ENCODE measurements around the gene KIAA1958. TPM values are rescaled to one million over a fixed set of nuclear protein-coding genes. Genes with fewer than 3 reads are reported as not detected.

Gene KIAA1958
- total and polyA plus RNA-seq, 7 experiments from 2014 or later: 3.2 to 8.3 (median 6.4) TPM

DNA sequence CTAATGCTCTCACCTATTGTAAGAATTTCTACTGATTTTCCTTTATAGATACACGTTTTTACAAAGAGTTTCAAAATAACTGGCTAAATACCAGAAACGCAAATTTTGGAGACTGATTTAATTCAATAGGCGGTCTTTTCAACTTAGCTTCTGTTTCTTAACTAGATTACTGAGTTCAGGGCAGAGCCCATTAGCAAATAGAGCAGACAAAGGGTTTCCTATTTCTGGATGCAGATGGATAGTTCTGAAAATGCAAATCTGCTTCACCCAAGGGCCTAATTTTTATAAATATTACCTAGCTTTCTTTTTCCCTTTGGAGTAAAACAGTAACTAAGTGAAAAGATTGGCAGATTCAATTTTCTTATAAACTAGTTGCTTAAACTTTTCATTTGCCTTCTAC is 13.6 kb upstream of the KIAA1958 start:
- H3K36me3 ChIP-seq (ENCODE audit: control insufficient read depth in 2 of 3, insufficient read depth in 3 of 3, low read length in 3 of 3): peaks cover 0 to 5% (median 0%) of the 10 kb centered on the region in 3 experiments
- no peak overlapping the region for H3K27ac Mint-ChIP-seq
- CTCF ChIA-PET: no interaction called here
- intact Hi-C loops (cut with micrococcal nuclease): no loop called here
- no peaks in the 10 kb centered on the region for H3K9me3 ChIP-seq (ENCODE audit: control insufficient read depth in 2 of 3, low read length in 3 of 3)
- no peak for DNase-seq
- H3K36me3 Mint-ChIP-seq: peaks cover 2 to 52% (median 30%) of the 10 kb centered on the region in 5 donors
- no peak overlapping the region for H3K27ac ChIP-seq (ENCODE audit: low read depth, low read length)
- H3K4me1 ChIP-seq (ENCODE audit: control insufficient read depth in 2 of 2, insufficient read depth in 2 of 2, low read length in 2 of 2): no peaks in the 10 kb centered on the region
- H3K27me3 Mint-ChIP-seq: no peaks in the 10 kb centered on the region
- no peak overlapping the region for H3K4me3 Mint-ChIP-seq
- H3K9me3 Mint-ChIP-seq: peaks cover 0 to 13% (median 3%) of the 10 kb centered on the region in 11 donors
- H3K4me1 Mint-ChIP-seq: peaks cover 0 to 1% (median 0%) of the 10 kb centered on the region in 7 donors
- POLR2A ChIA-PET: no interaction called here
- ATAC-seq: no peak
- H3K27me3 ChIP-seq (ENCODE audit: control insufficient read depth in 2 of 2, insufficient read depth in 2 of 2, low read length in 2 of 2): no peaks in the 10 kb centered on the region
- no peak overlapping the region for H3K4me3 ChIP-seq (ENCODE audit: low read length)

DNA sequence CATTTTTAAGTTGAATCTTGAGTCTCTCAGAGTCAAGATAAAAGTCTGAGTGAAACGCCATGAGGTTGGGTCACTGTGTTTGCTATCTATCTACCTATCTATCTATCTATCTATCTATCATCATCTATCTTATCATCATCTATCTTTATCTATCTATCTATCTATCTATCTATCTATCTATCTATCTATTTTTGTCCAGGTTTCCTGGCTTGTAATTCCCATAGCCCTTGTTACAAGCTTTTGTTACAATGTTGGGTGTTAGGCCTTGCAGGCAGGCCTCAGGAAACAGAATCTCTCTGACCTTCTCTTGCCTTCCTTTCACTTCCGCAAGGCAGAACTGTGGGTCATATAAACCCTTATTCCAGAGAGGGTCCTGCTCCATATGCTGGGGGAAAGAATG is 12.6 kb upstream of the KIAA1958 start:
- H3K27ac Mint-ChIP-seq: no peak overlapping the region

DNA sequence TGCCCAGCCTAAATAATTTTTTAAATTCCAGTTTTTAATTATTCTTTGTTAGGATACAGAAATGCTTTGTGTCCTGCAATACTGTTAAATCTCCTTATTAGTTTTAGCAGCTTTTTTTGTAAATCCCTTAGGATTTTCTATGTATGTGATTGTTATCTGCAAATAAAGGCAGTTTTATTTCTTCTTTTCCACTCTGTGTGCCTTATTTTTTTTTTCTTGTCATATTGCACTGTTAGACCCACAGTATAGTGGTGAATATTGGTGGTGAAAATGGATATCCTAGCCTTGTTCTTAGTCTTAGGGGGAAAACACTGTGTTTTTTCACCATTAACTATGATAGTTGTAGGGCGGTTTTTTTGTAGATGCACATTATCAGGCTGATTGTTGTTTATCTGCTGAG is 11.3 kb upstream of the KIAA1958 start:
- Mint-ChIP-seq H3K4me1 (peaks cover 0 to 1% (median 0%) of the 10 kb centered on the region in 7 donors), H3K27me3 (no peaks in the 10 kb centered on the region), H3K27ac (peak overlapping the region in 1 of 9 donors; percentile 6), H3K36me3 (peaks cover 5 to 42% (median 37%) of the 10 kb centered on the region in 5 donors), H3K4me3 (no peak overlapping the region), H3K9me3 (peaks cover 0 to 21% (median 6%) of the 10 kb centered on the region in 11 donors)
- H3K36me3 ChIP-seq (ENCODE audit: control insufficient read depth in 2 of 3, insufficient read depth in 3 of 3, low read length in 3 of 3): peaks cover 0 to 5% (median 0%) of the 10 kb centered on the region in 3 experiments
- ChIA-PET POLR2A (interaction anchor here (0.6 kb wide), 1 partner anchor 145 kb away, joined by 3 read pairs; no protein-coding TSS in a partner anchor), CTCF (no interaction called here)
- no peaks in the 10 kb centered on the region for H3K4me1 ChIP-seq (ENCODE audit: control insufficient read depth in 2 of 2, insufficient read depth in 2 of 2, low read length in 2 of 2)
- no peak overlapping the region for H3K4me3 ChIP-seq (ENCODE audit: low read length)
- ATAC-seq: no peak
- no peaks in the 10 kb centered on the region for H3K9me3 ChIP-seq (ENCODE audit: control insufficient read depth in 2 of 3, low read length in 3 of 3)
- no peak overlapping the region for H3K27ac ChIP-seq (ENCODE audit: low read depth, low read length)
- no peak for DNase-seq
- intact Hi-C loops (cut with micrococcal nuclease): no loop called here
- no peaks in the 10 kb centered on the region for H3K27me3 ChIP-seq (ENCODE audit: control insufficient read depth in 2 of 2, insufficient read depth in 2 of 2, low read length in 2 of 2)

More for the DNA sequence above, 12.6 kb upstream of the KIAA1958 start:
- Histone ChIP-seq H3K4me3 (ENCODE audit: low read length) (no peak overlapping the region), H3K27me3 (ENCODE audit: control insufficient read depth in 2 of 2, insufficient read depth in 2 of 2, low read length in 2 of 2) (no peaks in the 10 kb centered on the region), H3K9me3 (ENCODE audit: control insufficient read depth in 2 of 3, low read length in 3 of 3) (no peaks in the 10 kb centered on the region), H3K36me3 (ENCODE audit: control insufficient read depth in 2 of 3, insufficient read depth in 3 of 3, low read length in 3 of 3) (peaks cover 0 to 5% (median 0%) of the 10 kb centered on the region in 3 experiments), H3K4me1 (ENCODE audit: control insufficient read depth in 2 of 2, insufficient read depth in 2 of 2, low read length in 2 of 2) (no peaks in the 10 kb centered on the region), H3K27ac (ENCODE audit: low read depth, low read length) (no peak overlapping the region)
- H3K27me3 Mint-ChIP-seq: no peaks in the 10 kb centered on the region
- peaks cover 0 to 20% (median 6%) of the 10 kb centered on the region in 11 donors for H3K9me3 Mint-ChIP-seq
- DNase-seq (no peak), ATAC-seq (no peak)
- peaks cover 0 to 1% (median 0%) of the 10 kb centered on the region in 7 donors for H3K4me1 Mint-ChIP-seq
- H3K4me3 Mint-ChIP-seq: no peak overlapping the region
- intact Hi-C loops (cut with micrococcal nuclease): no loop called here
- CTCF ChIA-PET: no interaction called here
- POLR2A ChIA-PET: no interaction called here
- peaks cover 5 to 47% (median 34%) of the 10 kb centered on the region in 5 donors for H3K36me3 Mint-ChIP-seq

DNA sequence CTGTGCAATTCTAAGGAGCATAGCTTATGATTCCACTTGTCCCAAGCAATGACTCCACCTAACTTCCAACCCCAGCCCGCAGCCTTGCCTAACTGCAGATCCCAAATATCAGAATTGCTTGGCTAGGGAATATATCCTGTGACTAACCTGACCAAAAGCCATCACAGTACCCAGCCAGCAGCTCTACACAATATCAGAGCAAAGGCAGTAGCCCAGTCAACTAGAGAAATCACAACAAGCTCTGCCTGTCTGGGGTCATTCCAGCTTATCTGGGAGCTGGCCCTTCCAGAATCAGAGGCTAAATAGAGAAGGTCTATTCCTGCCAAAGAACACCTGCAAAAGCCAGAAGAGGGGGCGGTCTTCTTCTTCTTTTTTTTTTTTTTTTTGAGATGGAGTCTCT is 9.3 kb upstream of the KIAA1958 start:
- CTCF ChIA-PET: no interaction called here

DNA sequence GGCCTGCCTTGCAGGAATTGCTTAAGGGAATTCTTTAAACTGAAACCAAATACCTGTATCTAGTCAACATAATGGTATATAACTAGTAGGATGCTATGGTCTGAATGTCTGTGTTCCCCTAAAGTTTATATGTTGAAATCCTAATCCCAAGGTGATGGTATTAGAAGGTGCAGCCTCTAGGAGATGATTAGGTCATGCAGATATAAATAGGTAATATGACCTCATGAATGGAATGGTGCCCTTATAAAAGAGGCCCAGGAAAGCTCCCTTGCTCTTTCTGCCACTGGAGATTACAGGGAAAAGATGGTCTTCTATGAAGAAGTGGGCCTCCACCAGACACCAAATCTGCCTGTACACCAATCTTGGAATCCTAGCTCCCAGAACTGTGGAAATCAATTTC is 7.4 kb upstream of the KIAA1958 start:
- peaks cover 0 to 21% (median 6%) of the 10 kb centered on the region in 11 donors for H3K9me3 Mint-ChIP-seq
- POLR2A ChIA-PET: no interaction called here
- CTCF ChIA-PET: no interaction called here
- H3K27ac Mint-ChIP-seq: no peak overlapping the region
- H3K9me3 ChIP-seq (ENCODE audit: control insufficient read depth in 2 of 3, low read length in 3 of 3): no peaks in the 10 kb centered on the region
- DNase-seq: no peak
- peaks cover 5 to 43% (median 32%) of the 10 kb centered on the region in 5 donors for H3K36me3 Mint-ChIP-seq
- no peak overlapping the region for H3K4me3 ChIP-seq (ENCODE audit: low read length)
- no peaks in the 10 kb centered on the region for H3K27me3 Mint-ChIP-seq
- H3K4me1 ChIP-seq (ENCODE audit: control insufficient read depth in 2 of 2, insufficient read depth in 2 of 2, low read length in 2 of 2): no peaks in the 10 kb centered on the region
- peaks cover 0 to 5% (median 0%) of the 10 kb centered on the region in 3 experiments for H3K36me3 ChIP-seq (ENCODE audit: control insufficient read depth in 2 of 3, insufficient read depth in 3 of 3, low read length in 3 of 3)
- no peak for ATAC-seq
- no peaks in the 10 kb centered on the region for H3K27me3 ChIP-seq (ENCODE audit: control insufficient read depth in 2 of 2, insufficient read depth in 2 of 2, low read length in 2 of 2)
- intact Hi-C loops (cut with micrococcal nuclease): no loop called here
- peaks cover 0 to 1% (median 0%) of the 10 kb centered on the region in 7 donors for H3K4me1 Mint-ChIP-seq
- H3K4me3 Mint-ChIP-seq: no peak overlapping the region
- no peak overlapping the region for H3K27ac ChIP-seq (ENCODE audit: low read depth, low read length)

More for the DNA sequence above, 9.3 kb upstream of the KIAA1958 start:
- no peak for DNase-seq
- intact Hi-C loops (cut with micrococcal nuclease): no loop called here
- H3K4me1 ChIP-seq (ENCODE audit: control insufficient read depth in 2 of 2, insufficient read depth in 2 of 2, low read length in 2 of 2): no peaks in the 10 kb centered on the region
- no peaks in the 10 kb centered on the region for H3K27me3 ChIP-seq (ENCODE audit: control insufficient read depth in 2 of 2, insufficient read depth in 2 of 2, low read length in 2 of 2)
- ATAC-seq: no peak
- H3K4me3 ChIP-seq (ENCODE audit: low read length): no peak overlapping the region
- POLR2A ChIA-PET: interaction anchor here (1.4 kb wide), 1 partner anchor 9 kb away, joined by 7 read pairs; the partner anchor contains the start of gene KIAA1958
- peaks cover 5 to 44% (median 39%) of the 10 kb centered on the region in 5 donors for H3K36me3 Mint-ChIP-seq
- H3K4me3 Mint-ChIP-seq: no peak overlapping the region
- H3K4me1 Mint-ChIP-seq: peaks cover 0 to 3% (median 0%) of the 10 kb centered on the region in 7 donors
- no peak overlapping the region for H3K27ac Mint-ChIP-seq
- H3K9me3 ChIP-seq (ENCODE audit: control insufficient read depth in 2 of 3, low read length in 3 of 3): no peaks in the 10 kb centered on the region
- no peak overlapping the region for H3K27ac ChIP-seq (ENCODE audit: low read depth, low read length)
- H3K36me3 ChIP-seq (ENCODE audit: control insufficient read depth in 2 of 3, insufficient read depth in 3 of 3, low read length in 3 of 3): peaks cover 0 to 5% (median 0%) of the 10 kb centered on the region in 3 experiments
- no peaks in the 10 kb centered on the region for H3K27me3 Mint-ChIP-seq
- peaks cover 0 to 21% (median 6%) of the 10 kb centered on the region in 11 donors for H3K9me3 Mint-ChIP-seq

DNA sequence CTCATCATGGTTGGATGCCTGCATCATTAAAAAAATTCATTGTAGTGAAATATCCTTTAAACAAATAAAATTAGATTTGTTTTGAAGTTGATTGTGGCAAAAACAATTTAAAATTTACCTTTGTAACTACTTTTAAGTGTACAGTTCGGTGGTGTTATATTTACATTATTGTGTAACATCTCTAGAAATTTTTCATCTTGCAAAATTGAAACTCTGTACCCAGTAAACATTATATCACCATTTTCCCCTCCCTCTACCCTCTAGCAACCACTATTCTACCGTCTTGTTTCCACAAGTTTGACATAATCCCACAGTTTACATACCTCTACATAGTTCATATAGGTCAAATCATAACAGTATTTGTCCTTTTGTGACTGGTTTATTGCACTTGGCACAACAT is 2.0 kb upstream of the KIAA1958 start:
- H3K4me1 ChIP-seq (ENCODE audit: control insufficient read depth in 2 of 2, insufficient read depth in 2 of 2, low read length in 2 of 2): peaks cover 4 to 6% of the 10 kb centered on the region in 2 donors
- no peak overlapping the region for H3K4me3 ChIP-seq (ENCODE audit: low read length)
- ATAC-seq: no peak
- Mint-ChIP-seq H3K9me3 (peaks cover 0 to 2% (median 0%) of the 10 kb centered on the region in 11 donors), H3K36me3 (peaks cover 0 to 10% (median 0%) of the 10 kb centered on the region in 5 donors), H3K27me3 (peaks cover 0 to 6% (median 0%) of the 10 kb centered on the region in 5 donors), H3K4me1 (peaks cover 19 to 46% (median 33%) of the 10 kb centered on the region in 7 donors), H3K27ac (peak overlapping the region in 3 of 9 donors; percentile 81 to 97 (median 94)), H3K4me3 (no peak overlapping the region)
- intact Hi-C loops (cut with micrococcal nuclease): loop anchor here (5.0 to 10.0 kb wide), 6 partner anchors 150 to 1000 kb away; partner anchors contain the start of genes DNAJC25 (in 1 of the 2), ECPAS (in 1 of the 2), PTBP3 (in 1 of the 2) and UGCG (in 1 of the 2)
- H3K9me3 ChIP-seq (ENCODE audit: control insufficient read depth in 2 of 3, low read length in 3 of 3): no peaks in the 10 kb centered on the region
- no peaks in the 10 kb centered on the region for H3K27me3 ChIP-seq (ENCODE audit: control insufficient read depth in 2 of 2, insufficient read depth in 2 of 2, low read length in 2 of 2)
- no peak for DNase-seq
- ChIA-PET POLR2A (interaction anchor here (1.5 kb wide), 1 partner anchor 152 kb away, joined by 3 read pairs; no protein-coding TSS in a partner anchor), CTCF (no interaction called here)
- H3K36me3 ChIP-seq (ENCODE audit: control insufficient read depth in 2 of 3, insufficient read depth in 3 of 3, low read length in 3 of 3): no peaks in the 10 kb centered on the region
- H3K27ac ChIP-seq (ENCODE audit: low read depth, low read length): no peak overlapping the region

All from naive thymus-derived CD4-positive, alpha-beta T cell (primary cell).